Measurements from ENCODE around the gene BACE2.

BACE2 gene

DNA sequence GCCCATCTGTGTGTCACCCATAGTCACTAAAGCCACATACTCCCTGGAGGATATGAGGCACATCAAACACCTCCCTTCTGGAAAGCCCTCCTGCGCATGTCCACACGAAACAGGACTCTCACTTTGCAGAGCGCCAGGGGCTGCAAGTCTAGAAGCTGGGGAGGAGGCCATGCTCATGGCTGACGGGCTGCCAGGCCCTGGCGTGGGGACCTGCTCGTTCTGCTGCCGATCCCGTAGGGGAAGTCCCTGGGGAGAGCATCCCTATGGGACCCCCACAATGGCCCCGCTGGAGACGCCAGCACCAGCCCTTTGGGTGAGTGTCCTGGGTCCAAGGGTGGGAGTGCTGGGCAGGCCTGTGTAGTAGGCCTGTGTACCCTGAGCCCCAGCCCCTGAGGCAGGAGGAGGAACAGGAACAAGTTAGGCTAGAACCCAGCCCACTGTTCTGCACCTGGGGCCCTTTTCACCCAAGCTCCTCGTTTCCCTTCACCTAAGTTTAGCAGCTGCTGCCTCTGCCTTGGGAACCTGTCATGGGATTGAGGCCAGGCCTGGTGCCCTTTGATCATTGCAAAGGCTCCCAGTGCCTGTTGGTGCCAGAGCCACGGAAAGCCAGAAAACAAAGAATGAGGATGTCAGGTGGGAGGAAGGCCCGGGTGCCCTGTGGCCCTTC is 158.6 kb downstream of the BACE2 start:
- Histone ChIP-seq H3K9me3 (ENCODE audit: control insufficient read depth, low read length) (no peaks in the 10 kb centered on the region), H3K36me3 (ENCODE audit: control insufficient read depth, insufficient read depth, low read length) (peaks cover 7% of the 10 kb centered on the region), H3K4me3 (ENCODE audit: low read length) (no peak overlapping the region), H3K27me3 (ENCODE audit: control insufficient read depth, insufficient read depth, low read length) (no peaks in the 10 kb centered on the region), H3K4me1 (ENCODE audit: control insufficient read depth, insufficient read depth, low read length) (peaks cover 57% of the 10 kb centered on the region), H3K9ac (ENCODE audit: low read length) (peak overlapping the region; percentile 5)

DNA sequence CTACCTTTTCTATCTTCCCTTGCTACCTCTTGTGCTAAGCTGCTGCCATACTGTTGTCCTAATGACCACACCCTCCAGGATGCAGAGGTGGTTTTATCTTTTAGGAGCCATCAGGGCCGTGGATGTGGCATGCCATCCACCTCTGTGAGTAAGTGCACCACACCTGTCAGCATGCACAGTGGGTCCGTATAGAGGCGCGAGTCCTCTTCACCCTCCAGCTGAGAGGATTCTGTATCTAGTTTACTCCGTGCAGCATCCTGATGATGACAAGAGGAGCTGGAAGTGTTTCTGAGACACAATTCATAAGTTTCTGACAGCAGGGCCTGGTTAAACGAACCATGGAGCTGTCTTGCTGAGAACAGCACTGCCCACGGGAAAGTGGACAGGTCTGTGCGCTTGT is 159.8 kb downstream of the BACE2 start:
- Histone ChIP-seq H3K9me3 (ENCODE audit: control insufficient read depth, low read length) (no peaks in the 10 kb centered on the region), H3K4me1 (ENCODE audit: control insufficient read depth, insufficient read depth, low read length) (peaks cover 46% of the 10 kb centered on the region), H3K36me3 (ENCODE audit: control insufficient read depth, insufficient read depth, low read length) (peaks cover 7% of the 10 kb centered on the region), H3K27me3 (ENCODE audit: control insufficient read depth, insufficient read depth, low read length) (no peaks in the 10 kb centered on the region), H3K9ac (ENCODE audit: low read length) (no peak overlapping the region), H3K4me3 (ENCODE audit: low read length) (no peak overlapping the region)

DNA sequence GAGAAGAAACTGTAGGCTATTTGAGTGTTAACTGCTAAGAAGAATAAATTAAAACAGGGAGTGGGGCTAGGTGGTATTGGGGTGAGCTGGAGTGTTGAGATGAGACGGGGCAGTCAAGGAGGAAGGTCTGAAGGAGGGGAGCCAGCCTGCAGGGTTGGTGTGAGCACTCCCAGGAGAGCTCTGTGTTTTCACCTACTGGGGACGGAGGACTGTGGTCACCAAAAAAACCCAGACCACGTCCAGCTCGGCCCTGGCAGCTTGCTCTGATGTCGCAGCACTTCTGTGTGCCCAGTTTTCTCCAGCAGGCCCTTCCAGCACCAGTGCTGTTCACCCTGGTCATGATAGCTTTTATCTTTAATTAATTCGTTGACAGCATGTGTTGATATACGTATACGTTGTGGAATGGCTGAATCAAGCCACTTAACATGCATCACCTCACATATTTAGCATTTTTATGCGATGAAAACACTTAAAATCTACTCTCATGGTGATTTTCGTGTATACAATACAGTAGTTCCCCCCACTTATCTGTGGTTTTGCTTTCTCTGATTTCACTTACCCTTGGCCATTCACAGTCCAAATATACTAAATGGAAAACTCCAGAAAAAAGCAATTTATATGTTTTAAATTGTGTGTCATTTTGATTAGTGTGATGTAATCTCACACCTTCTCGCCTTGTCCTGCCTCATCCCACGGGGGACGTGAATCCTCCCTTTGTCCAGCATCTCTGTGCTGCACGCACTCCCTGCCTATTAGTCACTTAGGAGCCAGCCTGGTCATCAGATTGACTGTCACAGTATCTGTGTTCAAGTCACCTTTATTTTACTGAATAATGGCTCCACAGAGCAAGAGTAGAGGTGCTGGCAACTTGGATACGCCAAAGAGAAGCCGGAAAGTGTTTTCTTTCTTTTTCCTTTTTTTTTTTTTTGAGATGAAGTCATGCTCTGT is 161.0 kb downstream of the BACE2 start:
- H3K4me1 ChIP-seq (ENCODE audit: control insufficient read depth, insufficient read depth, low read length): peaks cover 35% of the 10 kb centered on the region
- H3K9me3 ChIP-seq (ENCODE audit: control insufficient read depth, low read length): no peaks in the 10 kb centered on the region
- no peaks in the 10 kb centered on the region for H3K27me3 ChIP-seq (ENCODE audit: control insufficient read depth, insufficient read depth, low read length)
- H3K36me3 ChIP-seq (ENCODE audit: control insufficient read depth, insufficient read depth, low read length): peaks cover 7% of the 10 kb centered on the region
- H3K4me3 ChIP-seq (ENCODE audit: low read length): no peak overlapping the region
- H3K9ac ChIP-seq (ENCODE audit: low read length): no peak overlapping the region
